ENCODE data around the gene CCL1.

DNA sequence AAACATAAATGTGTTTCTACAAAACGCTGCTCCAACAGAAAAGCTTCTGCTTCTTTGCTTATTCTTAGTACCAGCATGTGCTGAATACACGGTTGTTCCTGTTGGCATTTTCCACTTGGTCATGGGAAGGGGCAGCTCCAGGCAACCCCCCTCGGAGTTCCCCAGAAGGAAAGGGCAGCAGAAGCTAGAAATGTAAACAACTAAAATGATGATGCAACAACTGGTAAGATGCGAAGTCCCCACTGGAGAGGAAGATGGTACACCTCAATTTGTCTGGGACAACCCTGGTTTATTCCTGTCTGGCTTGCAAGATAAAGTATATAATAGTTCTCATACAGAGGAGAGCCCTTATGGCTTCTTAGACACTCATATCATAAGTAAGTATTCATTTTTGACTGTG, 16.0 kb downstream of the CCL1 start:
- TF ChIP-seq, protein P1, sequence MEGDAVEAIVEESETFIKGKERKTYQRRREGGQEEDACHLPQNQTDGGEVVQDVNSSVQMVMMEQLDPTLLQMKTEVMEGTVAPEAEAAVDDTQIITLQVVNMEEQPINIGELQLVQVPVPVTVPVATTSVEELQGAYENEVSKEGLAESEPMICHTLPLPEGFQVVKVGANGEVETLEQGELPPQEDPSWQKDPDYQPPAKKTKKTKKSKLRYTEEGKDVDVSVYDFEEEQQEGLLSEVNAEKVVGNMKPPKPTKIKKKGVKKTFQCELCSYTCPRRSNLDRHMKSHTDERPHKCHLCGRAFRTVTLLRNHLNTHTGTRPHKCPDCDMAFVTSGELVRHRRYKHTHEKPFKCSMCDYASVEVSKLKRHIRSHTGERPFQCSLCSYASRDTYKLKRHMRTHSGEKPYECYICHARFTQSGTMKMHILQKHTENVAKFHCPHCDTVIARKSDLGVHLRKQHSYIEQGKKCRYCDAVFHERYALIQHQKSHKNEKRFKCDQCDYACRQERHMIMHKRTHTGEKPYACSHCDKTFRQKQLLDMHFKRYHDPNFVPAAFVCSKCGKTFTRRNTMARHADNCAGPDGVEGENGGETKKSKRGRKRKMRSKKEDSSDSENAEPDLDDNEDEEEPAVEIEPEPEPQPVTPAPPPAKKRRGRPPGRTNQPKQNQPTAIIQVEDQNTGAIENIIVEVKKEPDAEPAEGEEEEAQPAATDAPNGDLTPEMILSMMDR (IDR thresholded peaks at IDR 0.05): no peak
- no peak for TF ChIP-seq POLR2A (IDR thresholded peaks at IDR 0.05)
